Stimulated activated CD4-positive, alpha-beta T cell treated with anti-CD3 and anti-CD28 coated beads, Interleukin-4, amount 100 ng/mL, for 48 hours (primary cell): ENCODE data around the gene GPSM3.
"Not testable (repeated sequence)": the region's sequence is repeated elsewhere in the genome, so short reads cannot be mapped to it uniquely, and the experiment has no call there.

Experiments
- DNase-seq, 2 donors: peaks; one replicate each; pipeline ENCODE4 v3.0.0-alpha.2; 2020; ENCODE audit warnings: low read depth in 2 of 2

Gene GPSM3

GRCh38 chr6:32202186-32202585 lies 9.7 kb upstream of the GPSM3 start:
- no peak for DNase-seq

GRCh38 chr6:32200711-32201475 lies 8.4 kb upstream of the GPSM3 start:
- DNase-seq = no peak

- no peak for DNase-seq
These were observed 6.4 kb upstream of the GPSM3 start for GRCh38 chr6:32198866-32199265.

GRCh38 chr6:32198345-32198696 lies 5.9 kb upstream of the GPSM3 start:
- no peak for DNase-seq

- no peak for DNase-seq
These were observed 4.5 kb upstream of the GPSM3 start for GRCh38 chr6:32196682-32197616.

- peak; percentile 57 to 60 for DNase-seq
These were observed 3.6 kb upstream of the GPSM3 start for GRCh38 chr6:32195902-32196681.

GRCh38 chr6:32195652-32195901 lies 3.1 kb upstream of the GPSM3 start:
- DNase-seq = peak; percentile 100

- DNase-seq = no peak
These were observed 2.6 kb upstream of the GPSM3 start for GRCh38 chr6:32194825-32195651.

GRCh38 chr6:32194388-32194787 lies 1.9 kb upstream of the GPSM3 start:
- no peak for DNase-seq

- DNase-seq = not testable (repeated sequence)
These were observed 653 bp upstream of the GPSM3 start for GRCh38 chr6:32193096-32193495.

- no peak for DNase-seq
These were observed 491 bp downstream of the GPSM3 start for GRCh38 chr6:32191696-32192607.

GRCh38 chr6:32190911-32191677 lies 1.3 kb downstream of the GPSM3 start:
- DNase-seq = no peak

GRCh38 chr6:32190054-32190851 lies 2.2 kb downstream of the GPSM3 start, which contains the start of gene PBX2:
Gene PBX2 (minus strand): TSS chr6:32190202. CDS start chr6:32189915, 287 bp downstream.
- peak; percentile 68 to 86 for DNase-seq

- no peak for DNase-seq
These were observed 2.7 kb downstream of the GPSM3 start for GRCh38 chr6:32189742-32190053.

GRCh38 chr6:32189069-32189741 lies 3.2 kb downstream of the GPSM3 start:
- no peak for DNase-seq

- no peak for DNase-seq
These were observed 3.9 kb downstream of the GPSM3 start for GRCh38 chr6:32188381-32189068.

GRCh38 chr6:32187725-32188380 lies 4.6 kb downstream of the GPSM3 start:
- DNase-seq = not testable (repeated sequence)
